Left lung (tissue), 10 donors: Measurements from ENCODE around the gene CREBBP. TPM values are rescaled to one million over a fixed set of nuclear protein-coding genes. Genes with fewer than 3 reads are reported as not detected.

Experiments
- ATAC-seq: fragments of 200-7000 bp; cut with Tn5 transposase; one replicate; pipeline ENCODE4 v1.9.1; 2020; ENCODE audit warnings: moderate library complexity
- DNase-seq, 4 donors: peaks; one replicate each; pipeline ENCODE4 v3.0.0-alpha.2; 2013 to 2020
- H3K27ac ChIP-seq, 2 donors: fragments of 200-600 bp; sonication (generic) in 1 of 2; one replicate each; pipeline versions ENCODE4 v1.5.0 to v1.8.0; 2020 to 2021
- H3K27me3 ChIP-seq, 2 donors: fragments of 200-600 bp; sonication (generic) in 1 of 2; one replicate each; pipeline versions ENCODE4 v1.5.0 to v1.8.0; 2020 to 2021
- H3K36me3 ChIP-seq, 2 donors: fragments of 200-600 bp; sonication (generic) in 1 of 2; one replicate each; pipeline versions ENCODE4 v1.5.0 to v1.8.0; 2020 to 2021
- H3K4me1 ChIP-seq, 2 donors: fragments of 200-600 bp; one replicate each; pipeline ENCODE4 v1.8.0; 2021
- H3K4me3 ChIP-seq, 2 donors: fragments of 200-600 bp; sonication (generic) in 1 of 2; one replicate each; pipeline versions ENCODE4 v1.5.0 to v1.8.0; 2020 to 2021; ENCODE audit warnings: mild to moderate bottlenecking in 1 of 2
- H3K9me3 ChIP-seq, 2 donors: fragments of 200-600 bp; sonication (generic) in 1 of 2; one replicate each; pipeline versions ENCODE4 v1.5.0 to v1.8.0; 2020 to 2021
- CTCF ChIP-seq, 2 donors: fragments of 200-600 bp; sonication (generic) in 1 of 2; IDR thresholded peaks; one replicate each; pipeline versions ENCODE4 v1.5.0 to v1.8.0; 2021; ENCODE audit warnings: antibody characterized with exemption in 2 of 2
- intact Hi-C, 2 donors: fragments of 100-400 bp; cut with DNase I; formaldehyde crosslinking; loops; one replicate each; pipeline versions ENCODE4 v1.11.2 to v1.14.2; 2022
- polyA plus RNA-seq, 6 donors: library from polyadenylated mRNA; unstranded; fragments of 120-200 nt; gene quantifications; one replicate each; pipeline ENCODE4 v1.2.1, GENCODE V29; 2013; ENCODE audit not compliant: insufficient read length in 6 of 6
- total RNA-seq, 2 donors: library from RNA; stranded (reverse); fragmentation: NEBNext Ultra II Directional; extraction: Animal tissue kit (Norgen Biotek cat#: 25700); gene quantifications; one replicate each; pipeline ENCODE4 v1.2.1, GENCODE V29; 2021
- donor health status: DM: no; HTN: yes; CAD: no.
- donor health status: DM: no; HTN: no; CAD: no.

CREBBP gene
- total and polyA plus RNA-seq, 8 donors: 48.3 to 112 (median 104) TPM

- Histone ChIP-seq H3K36me3 (peaks cover 0 to 79% of the 10 kb centered on the region in 2 donors), H3K27ac (no peak overlapping the region), H3K9me3 (no peaks in the 10 kb centered on the region), H3K27me3 (no peaks in the 10 kb centered on the region), H3K4me3 (no peak overlapping the region), H3K4me1 (no peaks in the 10 kb centered on the region)
- no peak for TF ChIP-seq CTCF (IDR thresholded peaks at IDR 0.05)
- ATAC-seq (no peak), DNase-seq (no peak)
- intact Hi-C loops: no loop called here
Observed at GRCh38 chr16:3681206-3681605, 199.3 kb downstream of the CREBBP start.

GRCh38 chr16:3677994-3678393 is 202.5 kb downstream of the CREBBP start:
- Histone ChIP-seq H3K9me3 (no peaks in the 10 kb centered on the region), H3K27me3 (no peaks in the 10 kb centered on the region), H3K27ac (no peak overlapping the region), H3K4me3 (no peak overlapping the region), H3K36me3 (peaks cover 0 to 92% of the 10 kb centered on the region in 2 donors), H3K4me1 (no peaks in the 10 kb centered on the region)
- no peak for TF ChIP-seq CTCF (IDR thresholded peaks at IDR 0.05)
- intact Hi-C loops: no loop called here
- no peak for ATAC-seq
- DNase-seq: peak in 1 of 4 donors; percentile 34

GRCh38 chr16:3675601-3676130 is 204.8 kb downstream of the CREBBP start:
- Histone ChIP-seq H3K9me3 (no peaks in the 10 kb centered on the region), H3K27ac (no peak overlapping the region), H3K4me1 (no peaks in the 10 kb centered on the region), H3K36me3 (peaks cover 0 to 98% of the 10 kb centered on the region in 2 donors), H3K27me3 (no peaks in the 10 kb centered on the region), H3K4me3 (no peak overlapping the region)
- peak in 1 of 4 donors; percentile 47 for DNase-seq
- no peak for ATAC-seq
- TF ChIP-seq CTCF (IDR thresholded peaks at IDR 0.05): no peak
- intact Hi-C loops: no loop called here

Other genes starting within 250 kb of the CREBBP start
- gene DNASE1, start 226.0 kb downstream of the CREBBP start, total RNA-seq: 10 to 100 TPM; 14.6 to 16.9 TPM
- gene DNASE1, start 226.0 kb downstream of the CREBBP start, polyA plus RNA-seq: 10 to 100 TPM; 26.2 to 30.0 (median 28.7) TPM
- 10 to 100 TPM; 49.1 to 82.0 TPM for gene TRAP1, start 163.2 kb downstream of the CREBBP start, total RNA-seq
- gene TRAP1, start 163.2 kb downstream of the CREBBP start, polyA plus RNA-seq: 100 to 1,000 TPM in 1 of 6 donors, 10 to 100 TPM in 5; 78.0 to 100 (median 84.1) TPM
- gene ADCY9, start 235.7 kb upstream of the CREBBP start, total RNA-seq: 10 to 100 TPM; 39.7 to 61.1 TPM
- gene ADCY9, start 235.7 kb upstream of the CREBBP start, polyA plus RNA-seq: 10 to 100 TPM in 4 of 6 donors, 1 to 10 TPM in 2; 9.8 to 14.9 (median 11.7) TPM